SK-N-MC (cell line): Measurements from ENCODE around the gene USP38.

Experiments
- EZH2 ChIP-seq: fragments of 200-600 bp; sonication (generic); IDR thresholded peaks from one replicate; pipeline ENCODE4 v1.6.1; 2017; ENCODE audit warnings: antibody characterized with exemption
- POLR2AphosphoS5 ChIP-seq: IDR thresholded peaks from 2 replicates; pipeline ENCODE4 v1.6.1; 2012; ENCODE audit warnings: mild to moderate bottlenecking, low read depth, low read length, borderline replicate concordance

DNA sequence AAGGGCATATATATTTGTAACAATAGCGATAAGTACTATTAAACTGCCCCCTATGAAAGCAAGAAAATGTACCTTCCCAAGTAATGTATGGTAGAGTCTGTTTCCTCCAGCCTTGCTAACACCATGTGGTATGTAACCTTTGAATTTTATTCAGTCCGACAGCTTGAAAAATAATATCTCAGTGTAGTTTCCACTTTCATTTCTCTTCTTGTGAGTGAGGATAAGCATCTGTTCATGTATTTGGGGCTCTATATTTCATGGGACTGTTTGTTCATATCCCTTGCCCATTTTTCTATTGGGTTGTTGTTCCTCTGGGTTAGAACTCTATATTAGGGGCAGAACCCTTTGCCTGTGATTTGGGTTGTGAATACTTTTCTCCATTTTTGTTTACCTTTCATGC lies 58.3 kb downstream of the USP38 start:
- TF ChIP-seq EZH2 (no peak), POLR2AphosphoS5 (no peak)
